M059J (cell line): ENCODE measurements around the gene KCNJ9. TPM values are rescaled to one million over a fixed set of nuclear protein-coding genes. Genes with fewer than 3 reads are reported as not detected.

ENCODE experiments used
- DNase-seq: peaks from one replicate; pipeline ENCODE4 v3.0.0-alpha.2; 2012; ENCODE audit warnings: low read depth
- total RNA-seq: library from RNA; depleted of rRNA; stranded (reverse); fragments of >200 nt; shearing (Covaris generic); gene quantifications from 2 replicates; pipeline ENCODE4 v1.2.3, GENCODE V29; 2014

KCNJ9 gene
- total RNA-seq, 1 experiment from 2014 or later: not detected

GRCh38 chr1:160087118-160087662, 5.9 kb downstream of the KCNJ9 start:
- no peak for DNase-seq

- no peak for DNase-seq
Measured at GRCh38 chr1:160089883-160090282, 8.5 kb downstream of the KCNJ9 start.

GRCh38 chr1:160090760-160091159, 9.4 kb downstream of the KCNJ9 start:
- DNase-seq: no peak

DNA sequence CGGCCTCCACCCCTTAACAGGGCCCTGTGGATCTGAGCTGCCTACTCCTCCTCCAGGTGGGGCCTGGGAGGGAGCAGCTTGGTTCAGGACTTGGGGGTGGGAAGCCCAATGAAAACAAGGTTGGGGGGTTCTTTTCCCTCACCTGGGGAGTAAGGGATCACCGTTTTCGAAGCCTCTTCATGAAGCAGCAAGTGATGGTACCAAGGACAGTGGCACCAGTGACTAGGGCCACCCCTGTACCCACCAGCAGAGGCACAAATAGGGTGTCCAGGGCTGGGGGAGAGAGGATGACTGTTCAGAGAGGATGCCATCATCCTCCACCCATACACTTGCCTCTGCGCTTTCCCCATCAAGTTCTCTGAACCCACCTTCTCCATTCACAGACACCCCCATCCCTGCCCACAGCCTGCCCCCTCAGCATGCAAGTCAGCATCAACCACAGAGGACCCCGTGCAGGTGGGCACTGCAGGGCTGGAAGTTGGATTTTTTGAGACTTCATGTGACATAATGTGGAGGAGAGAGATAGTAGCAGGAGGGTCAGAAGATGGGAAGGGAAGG, 10.4 kb downstream of the KCNJ9 start:
- DNase-seq: no peak

- DNase-seq: no peak
Measured at GRCh38 chr1:160092366-160093068, 11.2 kb downstream of the KCNJ9 start.

DNA sequence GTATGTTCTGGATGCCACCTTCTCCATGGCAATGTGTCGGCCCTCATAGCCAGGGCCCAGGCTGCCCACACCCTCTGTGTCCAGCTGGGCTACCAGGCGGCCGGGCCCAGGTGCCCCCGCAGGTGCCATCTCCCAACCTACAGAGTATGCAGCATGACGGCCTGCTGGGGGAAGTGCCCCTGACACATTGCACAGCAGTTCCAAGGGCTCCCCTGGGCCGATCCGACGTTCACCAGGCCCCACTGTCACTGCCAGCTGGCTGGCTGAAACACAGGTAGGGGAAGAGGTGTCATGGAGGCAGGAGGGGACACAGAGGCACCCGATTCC, 11.7 kb downstream of the KCNJ9 start:
- no peak for DNase-seq

DNA sequence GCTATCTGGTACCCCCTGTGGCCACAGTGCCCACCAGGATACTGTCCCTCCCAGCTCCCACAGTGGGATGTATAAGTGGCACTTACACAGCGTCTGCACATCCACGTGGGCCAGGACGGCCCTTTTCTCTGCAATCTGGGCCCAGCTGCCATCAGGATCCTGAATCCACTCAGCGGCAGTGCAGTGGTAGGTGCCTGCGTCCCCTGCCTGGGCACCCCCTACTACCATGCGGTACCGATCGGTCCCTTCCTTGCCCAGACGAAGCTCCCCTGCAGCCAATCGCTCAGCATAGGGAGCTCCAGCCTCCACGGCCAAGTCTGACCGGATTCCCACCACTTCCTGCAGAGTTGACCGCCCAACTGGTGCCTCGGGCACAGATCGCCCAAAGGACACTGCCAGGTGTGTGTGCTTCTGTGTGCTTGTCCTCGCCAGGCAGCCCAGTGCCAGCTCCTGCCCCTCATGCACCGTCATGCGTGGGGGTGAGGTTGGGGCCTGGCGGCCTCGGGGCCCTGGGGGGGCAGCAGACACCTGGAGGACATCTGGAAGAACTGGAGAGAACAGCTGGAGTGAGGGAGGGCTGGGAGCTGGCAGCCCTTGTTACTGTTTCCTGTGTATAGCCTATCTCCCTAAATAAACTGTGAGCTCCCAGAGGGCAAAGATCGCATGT, 12.4 kb downstream of the KCNJ9 start:
- no peak for DNase-seq

DNA sequence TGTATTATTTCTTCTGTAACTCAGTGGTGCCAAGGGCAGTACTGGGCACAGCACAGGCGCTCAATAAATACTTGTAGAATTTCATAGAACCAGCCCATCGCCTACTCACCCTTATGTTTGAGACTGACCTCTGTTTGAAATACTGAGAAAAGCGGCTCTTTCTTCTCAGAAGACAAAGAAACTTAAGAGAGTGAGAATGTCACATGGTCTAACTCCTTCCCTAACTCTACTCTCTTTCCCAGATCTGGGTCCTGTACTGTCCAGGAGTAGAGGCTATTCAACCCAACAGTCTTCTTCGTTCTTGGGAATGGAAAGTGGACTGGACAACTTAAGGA, 12.9 kb downstream of the KCNJ9 start:
- no peak for DNase-seq

DNA sequence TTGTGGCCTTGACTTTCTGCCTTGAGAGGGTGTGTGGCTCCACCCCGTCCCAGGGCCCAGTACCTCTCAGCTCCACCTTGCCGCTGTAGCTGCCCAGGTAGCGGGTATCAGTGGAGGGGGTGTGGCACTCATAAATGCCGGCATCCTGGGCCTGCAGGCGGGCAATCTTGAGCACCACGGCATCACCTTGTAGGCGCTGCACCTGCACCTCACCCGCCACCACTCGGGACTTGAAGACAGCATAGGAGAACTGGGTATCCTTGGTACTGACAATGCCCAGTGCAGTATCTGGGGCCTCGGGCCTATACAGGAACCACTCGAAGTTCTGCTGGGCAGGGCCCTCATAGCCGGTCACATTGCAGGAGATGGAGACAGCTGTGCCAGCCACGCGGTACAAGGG, 13.5 kb downstream of the KCNJ9 start:
- no peak for DNase-seq

DNA sequence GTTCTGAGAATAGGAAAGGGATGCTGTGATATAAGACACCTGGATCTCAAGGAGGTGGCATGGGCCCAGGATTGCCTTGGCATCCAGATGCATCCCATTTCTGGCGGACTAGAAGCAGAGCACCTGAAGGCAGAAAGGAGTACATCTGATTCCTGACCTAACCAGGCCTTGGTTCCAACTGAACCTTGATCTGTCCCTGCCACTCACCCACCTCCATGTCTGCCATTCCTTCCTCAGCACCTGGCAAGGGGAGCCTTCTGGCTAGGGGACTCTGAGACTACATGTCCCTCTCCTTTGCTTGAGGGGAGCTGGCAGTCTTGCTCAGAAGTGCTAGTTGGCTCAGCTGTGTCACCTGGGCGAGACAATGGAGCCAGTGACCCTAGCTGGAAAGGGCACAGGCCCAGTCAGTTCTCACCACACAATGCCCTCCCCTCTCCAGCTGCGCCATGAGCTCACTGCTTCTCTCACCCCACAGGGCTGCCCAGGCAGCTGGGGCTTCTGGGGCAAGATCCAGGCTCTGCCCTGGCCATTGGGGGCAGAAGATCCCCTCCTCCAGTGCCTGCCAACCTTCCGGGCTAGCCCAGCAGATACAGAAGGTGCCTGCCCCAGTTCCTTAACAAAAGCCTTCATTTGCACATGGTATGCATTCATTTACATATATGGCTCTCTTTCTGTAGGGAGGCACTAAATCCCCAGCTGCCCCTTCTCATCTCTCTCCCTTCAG, 14.2 kb downstream of the KCNJ9 start:
- DNase-seq: no peak

DNA sequence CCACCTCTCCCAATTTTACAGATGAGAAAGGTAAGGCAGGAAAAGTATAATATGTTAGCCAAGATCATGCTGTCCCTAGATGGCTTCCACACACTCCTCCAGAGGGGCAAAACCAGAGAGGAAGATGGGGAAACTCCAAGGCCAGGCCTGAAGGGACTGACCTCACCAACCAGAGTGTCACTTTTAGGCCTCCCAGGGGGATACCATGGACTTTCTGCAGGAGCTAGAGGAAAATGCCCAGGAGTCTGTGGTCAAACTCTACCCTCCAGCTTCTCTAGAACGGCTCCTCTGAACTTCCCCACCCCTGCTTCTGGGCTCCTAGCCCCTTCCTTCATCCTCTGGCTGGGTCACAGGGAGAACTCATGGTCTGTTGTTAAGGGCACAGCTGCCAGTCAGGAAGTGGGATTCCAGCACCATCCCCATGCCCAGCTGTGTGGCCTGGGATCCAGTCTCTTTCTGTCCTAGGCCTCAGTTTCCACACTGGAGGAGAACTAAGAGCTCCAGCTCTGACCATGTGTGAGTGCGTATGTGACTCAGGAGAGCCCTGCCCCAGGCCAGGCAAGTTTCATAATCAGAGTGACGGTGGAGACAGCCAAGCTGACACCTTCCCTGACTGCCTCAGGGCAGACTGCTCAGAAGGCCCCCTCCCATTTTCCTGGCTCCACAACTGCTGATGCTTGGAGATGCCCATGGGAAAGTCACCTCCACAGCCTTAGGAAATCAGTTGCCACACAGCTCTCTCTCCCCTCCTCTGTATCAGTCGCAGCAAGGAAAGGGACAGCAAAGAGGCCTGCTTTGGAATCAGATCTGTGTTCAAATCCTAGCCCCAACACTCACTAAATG, 15.2 kb downstream of the KCNJ9 start:
- DNase-seq: peak; percentile 86

DNA sequence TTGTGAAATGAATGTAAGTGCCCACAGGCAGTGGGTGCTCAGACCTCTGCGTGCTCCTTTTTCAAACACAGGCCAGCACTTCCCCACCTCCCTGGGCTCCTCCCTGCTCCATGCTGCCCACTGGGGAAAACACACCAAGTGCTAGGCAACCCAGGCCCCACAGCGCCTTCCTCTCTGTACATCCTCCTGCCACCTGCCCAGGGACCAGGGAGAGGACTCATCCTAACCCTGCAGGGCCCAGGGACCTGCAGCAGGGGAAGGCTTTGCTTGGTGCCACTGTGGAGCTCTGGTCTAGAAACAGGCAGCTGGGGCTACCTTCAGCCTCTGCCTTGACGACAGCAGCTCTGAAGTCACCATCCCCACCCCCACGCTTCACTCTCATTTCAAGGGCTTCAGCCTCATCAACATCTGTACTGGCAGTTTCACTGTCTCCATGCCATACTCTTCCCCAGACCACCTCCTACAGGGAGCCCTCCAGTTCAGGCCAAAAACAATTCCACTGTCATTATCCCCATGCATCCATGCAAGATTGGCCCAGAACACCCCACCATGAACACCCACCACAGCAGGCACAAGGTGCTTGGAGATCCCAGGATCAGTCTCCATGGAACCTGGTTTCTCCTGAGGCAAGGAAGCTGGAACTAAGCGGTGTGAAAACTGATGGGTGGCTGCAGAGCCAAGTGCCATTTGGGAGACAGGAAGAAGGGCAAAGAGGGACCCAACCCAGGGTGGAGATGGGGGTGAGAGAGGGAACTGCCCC, 16.0 kb downstream of the KCNJ9 start:
- no peak for DNase-seq

GRCh38 chr1:160097911-160098851, 16.8 kb downstream of the KCNJ9 start, which contains the start of gene IGSF8:
TSS of gene IGSF8 (minus strand) at chr1:160098619. CDS start at chr1:160098472, 147 bp downstream.
- DNase-seq: peak; percentile 69

- peak; percentile 87 for DNase-seq
Measured at GRCh38 chr1:160098852-160099561, 17.7 kb downstream of the KCNJ9 start.

DNA sequence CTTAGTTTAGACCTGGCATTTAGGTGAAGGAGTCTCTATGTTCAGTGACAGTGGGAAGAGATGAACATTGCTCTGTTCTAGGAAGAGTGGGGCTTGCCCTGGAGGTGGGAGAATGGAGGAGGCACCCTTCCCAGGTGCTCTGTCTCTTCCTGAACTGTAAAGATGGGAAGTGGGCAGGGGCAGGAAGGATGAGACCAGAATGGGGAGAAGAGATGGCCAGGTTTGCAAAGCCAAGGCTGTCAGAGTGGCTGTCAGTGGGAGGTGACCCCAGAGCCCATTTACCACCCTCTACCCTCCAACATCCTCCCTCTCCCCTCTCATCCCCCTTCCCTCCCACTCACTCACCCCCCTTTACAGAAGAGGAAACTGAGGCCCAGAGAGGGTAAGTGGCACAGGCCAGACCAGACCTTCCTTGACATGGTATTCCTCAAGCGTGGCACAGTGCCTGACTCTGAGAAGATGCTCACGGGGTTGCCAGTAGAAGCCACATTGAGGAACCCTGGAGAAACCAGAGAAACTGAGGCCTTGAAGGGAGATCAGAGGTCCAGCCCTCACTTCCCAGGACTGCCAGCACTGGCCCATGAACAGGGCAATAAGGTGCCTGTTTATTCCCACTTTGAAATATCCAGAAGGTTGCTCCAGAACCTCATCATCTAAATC, 18.5 kb downstream of the KCNJ9 start:
- no peak for DNase-seq

DNA sequence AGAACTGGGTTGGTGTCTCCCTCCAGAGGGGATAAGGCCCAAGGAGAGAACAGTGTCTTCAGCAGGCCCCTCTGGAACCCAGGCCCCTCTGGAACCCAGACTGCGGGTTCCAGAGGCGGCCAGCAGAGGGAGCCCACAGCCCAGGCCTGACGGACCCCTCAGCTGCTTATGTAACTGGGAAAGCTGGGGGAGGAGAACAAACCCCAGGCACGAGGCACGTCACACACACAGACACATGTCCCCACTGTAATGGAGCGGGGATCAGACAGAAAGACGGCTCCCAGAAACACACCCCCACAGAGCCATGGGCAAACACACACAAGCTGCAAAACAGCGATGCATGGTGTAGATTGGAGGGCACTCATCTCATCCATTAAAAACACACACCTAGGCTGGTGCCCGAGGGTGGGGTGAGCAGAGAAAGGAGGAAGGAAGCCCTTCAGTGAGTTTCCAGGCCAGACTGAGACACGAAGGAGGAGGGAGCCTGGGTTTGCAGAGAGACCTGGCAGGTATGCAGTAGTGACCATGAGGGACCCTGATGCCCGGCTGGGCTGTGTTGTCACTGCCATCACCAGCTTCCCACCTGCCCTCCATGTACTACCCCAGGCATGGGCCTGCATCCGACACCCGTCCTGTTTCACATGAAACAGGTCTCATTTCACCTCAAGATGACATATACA, 19.8 kb downstream of the KCNJ9 start:
- DNase-seq: peak; percentile 73

GRCh38 chr1:160101717-160102522, 20.6 kb downstream of the KCNJ9 start:
- no peak for DNase-seq
